Esophagus muscularis mucosa (tissue), 4 donors: ENCODE measurements around the gene CC2D1A. TPM values are rescaled to one million over a fixed set of nuclear protein-coding genes. Genes with fewer than 3 reads are reported as not detected.

Experiments
- DNase-seq: peaks from one replicate; pipeline ENCODE4 v3.0.0-alpha.2; 2017; ENCODE audit errors: extremely low spot score
- H3K27ac ChIP-seq, 4 donors: fragments of 200-600 bp; sonication (generic); replicated peaks in 1 of 4; 1 replicate in 3 of 4; 2 replicates in 1 of 4; pipeline ENCODE4 v1.5.1; 2016 to 2019; ENCODE audit warnings: mild to moderate bottlenecking in 1 of 4
- H3K27me3 ChIP-seq, 4 donors: fragments of 200-600 bp; sonication (generic); one replicate each; pipeline versions ENCODE4 v1.5.1 to v1.6.0; 2016 to 2019
- H3K36me3 ChIP-seq, 4 donors: fragments of 200-600 bp; sonication (generic); one replicate each; pipeline ENCODE4 v1.5.1; 2016 to 2019
- H3K4me1 ChIP-seq, 4 donors: fragments of 200-600 bp; sonication (generic); one replicate each; pipeline ENCODE4 v1.5.1; 2016 to 2019
- H3K4me3 ChIP-seq, 4 donors: fragments of 200-600 bp; sonication (generic); 1 replicate in 2 of 4; 2 replicates in 2 of 4; pipeline ENCODE4 v1.5.1; 2016 to 2019; ENCODE audit warnings: mild to moderate bottlenecking in 4 of 4, moderate library complexity in 1 of 4
- H3K9me3 ChIP-seq, 4 donors: fragments of 200-600 bp; sonication (generic); 1 replicate in 3 of 4; 2 replicates in 1 of 4; pipeline ENCODE4 v1.5.1; 2016 to 2019
- EP300 ChIP-seq: sonication (generic); formaldehyde crosslinking; IDR thresholded peaks from one replicate; pipeline ENCODE4 v1.6.1; 2017; ENCODE audit warnings: antibody characterized with exemption
- POLR2A ChIP-seq: fragments of 450-650 bp; IDR thresholded peaks from one replicate; pipeline ENCODE4 v1.6.1; 2017; ENCODE audit warnings: antibody characterized with exemption, moderate library complexity, mild to moderate bottlenecking, low read depth
- POLR2AphosphoS5 ChIP-seq, 2 donors: sonication (generic); formaldehyde crosslinking; IDR thresholded peaks; one replicate each; pipeline ENCODE4 v1.6.1; 2017; ENCODE audit warnings: antibody characterized with exemption in 2 of 2
- WGBS: methylation state at CpG from one replicate; pipeline ENCODE4 v1.1.5; 2018; 5-methylcytosine and 5-hydroxymethylcytosine counted together
- intact Hi-C: fragments of 100-400 bp; cut with DNase I; formaldehyde crosslinking; loops from one replicate; pipeline ENCODE4 v1.15.1; 2023
- total RNA-seq, 4 donors: library from RNA; depleted of rRNA; stranded (reverse); fragments of >200 nt; gene quantifications; one replicate each; pipeline versions ENCODE4 v1.1.0 to v1.2.1, GENCODE V29; 2016
- TF ChIP-seq, protein P1 (sequence below), 3 experiments: fragments of 200-600 bp in 2 of 3; fragments of 450-650 bp in 1 of 3; sonication (generic) in 2 of 3; IDR thresholded peaks; one replicate each; pipeline ENCODE4 v1.5.1; 2017 to 2019; ENCODE audit warnings: antibody characterized with exemption in 3 of 3, mild to moderate bottlenecking in 2 of 3, moderate library complexity in 1 of 3

The CC2D1A gene
- total RNA-seq, 4 donors from 2014 or later, result 22.9 to 42.8 (median 33.6) TPM

DNA sequence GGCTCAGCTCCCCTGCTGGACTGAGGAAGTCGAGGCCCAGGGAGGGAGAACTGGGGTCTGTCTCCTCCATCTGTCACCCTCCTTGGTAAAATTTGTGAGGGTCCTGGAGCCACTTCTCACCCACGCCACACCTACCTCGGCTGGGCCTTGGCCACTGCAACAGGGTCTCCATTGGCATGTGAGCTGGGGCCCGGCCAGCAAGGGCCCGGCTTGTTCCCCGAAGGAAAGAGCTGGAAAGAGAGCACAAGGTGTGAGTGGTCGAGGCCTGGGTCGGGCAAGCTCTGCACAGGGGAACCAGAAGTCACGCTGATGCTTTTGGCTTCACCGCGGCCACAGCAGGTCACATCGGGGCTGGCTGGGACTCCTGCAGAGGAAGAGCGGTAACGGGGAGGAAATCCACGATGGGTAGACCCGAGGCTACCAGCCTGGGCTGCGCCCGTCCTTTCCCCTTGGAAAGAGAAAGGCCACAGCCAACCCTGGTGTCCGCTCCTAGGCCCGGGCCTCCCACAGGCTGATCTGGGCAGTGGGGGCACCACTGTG, 20.1 kb upstream of the CC2D1A start:
- intact Hi-C loops, result no loop called here
- peaks cover 8 to 16% (median 11%) of the 10 kb centered on the region in 4 donors for H3K4me1 ChIP-seq
- no peak for DNase-seq
- WGBS, result 88% methylated on average over 20 of the region's 20 CpGs
- H3K27me3 ChIP-seq, result no peaks in the 10 kb centered on the region
- H3K9me3 ChIP-seq, result no peaks in the 10 kb centered on the region
- H3K27ac ChIP-seq, result no peak overlapping the region
- no peak for TF ChIP-seq POLR2AphosphoS5 (IDR thresholded peaks at IDR 0.05)
- TF ChIP-seq POLR2A, result no peak
- TF ChIP-seq, protein P1, sequence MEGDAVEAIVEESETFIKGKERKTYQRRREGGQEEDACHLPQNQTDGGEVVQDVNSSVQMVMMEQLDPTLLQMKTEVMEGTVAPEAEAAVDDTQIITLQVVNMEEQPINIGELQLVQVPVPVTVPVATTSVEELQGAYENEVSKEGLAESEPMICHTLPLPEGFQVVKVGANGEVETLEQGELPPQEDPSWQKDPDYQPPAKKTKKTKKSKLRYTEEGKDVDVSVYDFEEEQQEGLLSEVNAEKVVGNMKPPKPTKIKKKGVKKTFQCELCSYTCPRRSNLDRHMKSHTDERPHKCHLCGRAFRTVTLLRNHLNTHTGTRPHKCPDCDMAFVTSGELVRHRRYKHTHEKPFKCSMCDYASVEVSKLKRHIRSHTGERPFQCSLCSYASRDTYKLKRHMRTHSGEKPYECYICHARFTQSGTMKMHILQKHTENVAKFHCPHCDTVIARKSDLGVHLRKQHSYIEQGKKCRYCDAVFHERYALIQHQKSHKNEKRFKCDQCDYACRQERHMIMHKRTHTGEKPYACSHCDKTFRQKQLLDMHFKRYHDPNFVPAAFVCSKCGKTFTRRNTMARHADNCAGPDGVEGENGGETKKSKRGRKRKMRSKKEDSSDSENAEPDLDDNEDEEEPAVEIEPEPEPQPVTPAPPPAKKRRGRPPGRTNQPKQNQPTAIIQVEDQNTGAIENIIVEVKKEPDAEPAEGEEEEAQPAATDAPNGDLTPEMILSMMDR (IDR thresholded peaks at IDR 0.05), result no peak
- TF ChIP-seq EP300, result no peak
- H3K36me3 ChIP-seq, result no peaks in the 10 kb centered on the region
- H3K4me3 ChIP-seq, result no peak overlapping the region

DNA sequence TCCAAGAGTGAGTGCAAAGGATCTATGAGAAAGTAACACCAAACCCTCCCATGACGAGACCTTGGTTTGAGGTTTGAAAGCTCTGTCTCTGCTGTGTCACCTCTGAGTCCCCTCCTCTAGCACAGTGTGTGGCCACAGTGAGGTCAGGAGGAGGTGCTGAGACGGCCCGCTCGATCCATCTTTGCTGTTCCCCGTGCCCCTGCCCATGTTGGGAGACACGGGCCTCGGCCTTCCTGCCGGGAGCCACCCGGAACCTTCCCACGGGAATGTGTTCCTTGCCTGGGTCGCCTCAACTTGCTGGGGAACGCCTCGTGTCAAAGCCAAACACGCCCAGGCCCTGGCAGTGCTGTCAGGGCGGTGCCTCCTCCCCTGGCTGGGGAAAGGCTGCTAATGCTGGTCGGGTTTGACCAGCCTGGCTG, 19.0 kb upstream of the CC2D1A start:
- Histone ChIP-seq H3K4me1 (peaks cover 0 to 5% (median 3%) of the 10 kb centered on the region in 4 donors), H3K27me3 (no peaks in the 10 kb centered on the region), H3K4me3 (no peak overlapping the region), H3K27ac (no peak overlapping the region), H3K36me3 (no peaks in the 10 kb centered on the region), H3K9me3 (no peaks in the 10 kb centered on the region)
- intact Hi-C loops, result no loop called here
- 63% methylated on average over 2 of the region's 16 CpGs for WGBS
- TF ChIP-seq EP300, result no peak
- TF ChIP-seq, protein P1 (IDR thresholded peaks at IDR 0.05), result no peak
- no peak for TF ChIP-seq POLR2A
- TF ChIP-seq POLR2AphosphoS5 (IDR thresholded peaks at IDR 0.05), result no peak
- DNase-seq, result no peak

DNA sequence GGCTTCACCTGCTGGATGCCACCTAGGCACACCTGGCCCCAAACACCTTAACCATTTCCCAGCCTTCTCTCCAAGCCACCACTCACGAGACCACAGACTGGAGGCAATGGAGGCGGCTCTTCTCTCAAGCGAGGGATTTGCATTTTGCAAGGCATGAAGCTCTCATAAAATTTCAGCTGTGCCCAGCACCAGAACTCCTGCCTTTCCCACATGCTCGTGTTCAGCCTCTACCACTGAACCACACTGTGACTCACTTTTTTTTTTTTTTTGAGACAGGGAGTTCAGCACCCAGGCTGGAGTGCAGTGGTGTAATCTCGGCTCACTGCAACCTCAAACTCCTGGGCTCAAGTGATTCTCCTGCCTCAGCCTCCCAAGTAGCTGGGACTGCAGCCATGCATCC, 18.5 kb upstream of the CC2D1A start:
- Histone ChIP-seq H3K9me3 (no peaks in the 10 kb centered on the region), H3K36me3 (no peaks in the 10 kb centered on the region), H3K4me3 (no peak overlapping the region), H3K27ac (no peak overlapping the region), H3K27me3 (no peaks in the 10 kb centered on the region), H3K4me1 (peaks cover 0 to 3% (median 0%) of the 10 kb centered on the region in 4 donors)
- no peak for TF ChIP-seq POLR2AphosphoS5 (IDR thresholded peaks at IDR 0.05)
- TF ChIP-seq, protein P1 (IDR thresholded peaks at IDR 0.05), result no peak
- no peak for TF ChIP-seq POLR2A
- TF ChIP-seq EP300, result no peak
- intact Hi-C loops, result no loop called here
- 80% methylated on average over 5 of the region's 5 CpGs for whole genome bisulfite sequencing
- DNase-seq, result no peak

DNA sequence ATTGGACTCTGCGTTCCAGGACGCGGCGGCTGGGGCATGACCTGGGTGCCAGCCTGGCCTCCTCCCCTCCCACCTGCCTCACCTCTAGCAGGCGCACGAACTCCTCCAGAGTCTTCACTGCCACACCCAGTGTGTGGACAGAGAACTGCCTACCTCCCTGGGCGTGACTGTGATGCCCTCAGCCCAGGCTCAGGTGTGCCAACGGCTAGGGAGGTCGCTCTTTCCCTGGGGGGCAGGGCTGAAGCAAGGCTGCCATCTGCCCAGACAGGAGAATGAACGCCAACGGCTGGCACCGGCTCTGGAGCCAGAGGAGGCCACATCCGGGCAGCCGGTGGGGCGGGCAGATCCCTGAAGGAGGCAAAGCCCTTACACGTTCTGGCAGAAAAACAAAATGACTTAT, 17.7 kb upstream of the CC2D1A start:
- 90% methylated on average over 7 of the region's 16 CpGs for WGBS
- TF ChIP-seq EP300 (no peak), POLR2A (no peak), POLR2AphosphoS5 (IDR thresholded peaks at IDR 0.05) (no peak)
- TF ChIP-seq, protein P1 (IDR thresholded peaks at IDR 0.05), result no peak
- no peaks in the 10 kb centered on the region for H3K9me3 ChIP-seq
- H3K27ac ChIP-seq, result no peak overlapping the region
- peaks cover 0 to 3% (median 0%) of the 10 kb centered on the region in 4 donors for H3K4me1 ChIP-seq
- H3K27me3 ChIP-seq, result no peaks in the 10 kb centered on the region
- no peak overlapping the region for H3K4me3 ChIP-seq
- intact Hi-C loops, result no loop called here
- DNase-seq, result no peak
- peaks cover 0 to 3% (median 0%) of the 10 kb centered on the region in 4 donors for H3K36me3 ChIP-seq

DNA sequence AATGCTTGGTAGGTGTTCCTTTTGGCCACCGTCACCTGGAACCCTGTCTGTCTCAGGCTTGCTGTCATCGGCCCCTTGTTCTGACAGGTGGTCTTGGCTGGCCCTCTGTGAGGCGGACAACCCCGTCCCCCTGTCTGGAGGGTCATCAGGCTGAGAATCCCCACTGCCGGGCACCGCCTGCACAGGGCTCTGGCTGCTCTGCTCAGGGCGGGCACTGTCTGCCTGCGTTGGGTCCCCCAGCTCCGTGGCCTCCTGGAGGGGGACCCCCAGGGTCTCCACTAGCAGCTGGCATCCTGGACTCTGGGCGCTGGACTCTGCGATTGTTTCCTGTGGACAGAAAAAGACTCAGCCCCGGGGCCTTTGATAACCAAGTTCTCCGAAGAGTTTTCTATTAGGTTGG, 15.9 kb upstream of the CC2D1A start:
- intact Hi-C loops, result no loop called here
- WGBS, result no CpG with 5 or more reads among the region's 13 CpGs

More for the DNA sequence above, 15.9 kb upstream of the CC2D1A start:
- DNase-seq, result no peak
- H3K4me3 ChIP-seq, result no peak overlapping the region
- no peaks in the 10 kb centered on the region for H3K9me3 ChIP-seq
- peaks cover 0 to 2% (median 0%) of the 10 kb centered on the region in 4 donors for H3K4me1 ChIP-seq
- no peak overlapping the region for H3K27ac ChIP-seq
- peaks cover 0 to 3% (median 0%) of the 10 kb centered on the region in 4 donors for H3K36me3 ChIP-seq
- H3K27me3 ChIP-seq, result no peaks in the 10 kb centered on the region
- no peak for TF ChIP-seq EP300
- no peak for TF ChIP-seq POLR2AphosphoS5 (IDR thresholded peaks at IDR 0.05)
- TF ChIP-seq, protein P1 (IDR thresholded peaks at IDR 0.05), result no peak
- no peak for TF ChIP-seq POLR2A
